ENCODE measurements around the gene RBM39. TPM values are rescaled to one million over a fixed set of nuclear protein-coding genes. Genes with fewer than 3 reads are reported as not detected.
A peak's percentile ranks its signal among the peaks of the same experiment; 100 is the strongest.

Gene RBM39
- total and polyA plus RNA-seq, 9 of the 15 experiments (the other 6 are each of a cell fraction or from before 2014, with no cell fraction given): 143 to 319 (median 228) TPM

- TF ChIP-seq E2F4 (CRISPR knock-in tag; IDR thresholded peaks at IDR 0.05; ENCODE audit: low read depth) (no peak), L3MBTL2 (IDR thresholded peaks at IDR 0.05) (peak; percentile 39; the same call in 1 of the 2 replicates), TEAD1 (CRISPR knock-in tag; IDR thresholded peaks at IDR 0.05) (0 out of 4 replicates have a peak, but pooled peaks of 1 of the 2 experiments have one; percentile 1), ZNF644 (tag; IDR thresholded peaks at IDR 0.05; ENCODE audit: low read depth) (no peak), HES1 (IDR thresholded peaks at IDR 0.05; ENCODE audit: low read depth) (peak; percentile 13; the same call in 1 of the 2 replicates), TFAM (CRISPR knock-in tag; conservative IDR thresholded peaks at IDR 0.05) (no peak), SUPT5H (IDR thresholded peaks at IDR 0.05) (no peak), RAD21 (CRISPR knock-in tag; conservative IDR thresholded peaks at IDR 0.05 in 1 of 2, IDR thresholded peaks at IDR 0.05 in 1 of 2) (0 out of 4 replicates have a peak, but pooled peaks of 1 of the 2 experiments have one; percentile 19), ZNF174 (CRISPR knock-in tag; IDR thresholded peaks at IDR 0.05) (no peak), ZNF655 (CRISPR knock-in tag; IDR thresholded peaks at IDR 0.05) (no peak), ZNF24 (IDR thresholded peaks at IDR 0.05) (no peak), SIX5 (IDR thresholded peaks at IDR 0.05; ENCODE audit: borderline replicate concordance in 1 of 2, insufficient read depth in 1 of 2, low read depth in 1 of 2, low read length in 2 of 2) (no peak), DACH1 (IDR thresholded peaks at IDR 0.05; ENCODE audit: partially characterized antibody) (no peak), HCFC1 (IDR thresholded peaks at IDR 0.05; ENCODE audit: low read depth, low read length) (no peak), ZNF707 (CRISPR knock-in tag; conservative IDR thresholded peaks at IDR 0.05) (no peak), ZNF124 (CRISPR knock-in tag; IDR thresholded peaks at IDR 0.05) (no peak), CBX8 (IDR thresholded peaks at IDR 0.05; ENCODE audit: borderline replicate concordance, extremely low read depth, low read depth, low read length, poor library complexity, severe bottlenecking) (no peak), RAD51 (IDR thresholded peaks at IDR 0.05; ENCODE audit: borderline replicate concordance, low read depth) (peak; percentile 46; the same call in 1 of the 2 replicates), SOX6 (IDR thresholded peaks at IDR 0.05) (no peak), HDAC1 (IDR thresholded peaks at IDR 0.05) (no peak; a peak in 1 of 4 replicates), SP1 (CRISPR knock-in tag; IDR thresholded peaks at IDR 0.05) (no peak), NFATC3 (IDR thresholded peaks at IDR 0.05) (no peak), POLR2G (IDR thresholded peaks at IDR 0.05; ENCODE audit: low read depth, low read length) (no peak)
Observed at GRCh38 chr20:35776513-35777101, 34.5 kb upstream of the RBM39 start (continued).
